ENCODE results near the gene KRT6C.

The KRT6C gene

DNA sequence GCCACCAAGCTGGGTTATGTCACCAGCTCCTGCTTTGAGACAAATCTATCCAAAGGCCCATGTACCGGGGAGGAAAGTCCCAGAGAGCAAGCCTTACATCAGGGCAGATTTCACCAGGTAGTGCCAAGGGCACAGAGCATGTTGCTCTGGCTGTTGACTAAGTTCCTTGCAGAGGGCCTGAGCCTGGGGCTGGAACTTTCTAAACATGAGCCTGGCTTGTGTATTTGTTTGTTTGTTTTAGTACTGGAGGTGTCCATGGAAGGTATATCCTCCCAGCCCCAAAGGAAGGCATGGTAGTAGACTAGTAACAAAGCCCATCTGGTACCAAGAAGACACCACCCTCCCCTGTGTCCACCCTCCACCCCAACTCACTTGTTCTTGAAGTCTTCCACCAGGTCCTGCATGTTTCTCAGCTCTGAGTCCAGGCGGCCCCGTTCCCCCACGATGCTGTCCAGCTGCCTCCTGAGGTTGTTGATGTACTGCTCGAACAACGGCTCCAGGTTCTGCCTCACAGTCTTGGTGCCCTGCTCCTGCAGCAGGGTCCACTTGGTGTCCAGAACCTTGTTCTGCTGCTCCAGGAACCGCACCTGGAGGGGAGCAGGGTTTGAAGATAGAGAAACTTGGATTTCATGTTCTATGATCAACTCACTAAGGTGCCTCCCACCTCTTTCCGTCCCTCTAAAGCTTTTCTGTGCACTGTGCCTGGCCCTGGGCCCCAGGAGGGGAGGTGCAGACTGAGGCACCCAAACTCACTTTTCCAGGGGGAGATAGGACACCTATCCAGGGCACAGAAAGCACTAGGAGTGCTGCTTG lies 45.2 kb upstream of the KRT6C start:
- TF ChIP-seq, protein P1, sequence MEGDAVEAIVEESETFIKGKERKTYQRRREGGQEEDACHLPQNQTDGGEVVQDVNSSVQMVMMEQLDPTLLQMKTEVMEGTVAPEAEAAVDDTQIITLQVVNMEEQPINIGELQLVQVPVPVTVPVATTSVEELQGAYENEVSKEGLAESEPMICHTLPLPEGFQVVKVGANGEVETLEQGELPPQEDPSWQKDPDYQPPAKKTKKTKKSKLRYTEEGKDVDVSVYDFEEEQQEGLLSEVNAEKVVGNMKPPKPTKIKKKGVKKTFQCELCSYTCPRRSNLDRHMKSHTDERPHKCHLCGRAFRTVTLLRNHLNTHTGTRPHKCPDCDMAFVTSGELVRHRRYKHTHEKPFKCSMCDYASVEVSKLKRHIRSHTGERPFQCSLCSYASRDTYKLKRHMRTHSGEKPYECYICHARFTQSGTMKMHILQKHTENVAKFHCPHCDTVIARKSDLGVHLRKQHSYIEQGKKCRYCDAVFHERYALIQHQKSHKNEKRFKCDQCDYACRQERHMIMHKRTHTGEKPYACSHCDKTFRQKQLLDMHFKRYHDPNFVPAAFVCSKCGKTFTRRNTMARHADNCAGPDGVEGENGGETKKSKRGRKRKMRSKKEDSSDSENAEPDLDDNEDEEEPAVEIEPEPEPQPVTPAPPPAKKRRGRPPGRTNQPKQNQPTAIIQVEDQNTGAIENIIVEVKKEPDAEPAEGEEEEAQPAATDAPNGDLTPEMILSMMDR (IDR thresholded peaks at IDR 0.05; ENCODE audit: low read depth, low read length) = no peak
- DNase-seq (ENCODE audit: extremely low read depth, low read depth) = no peak

DNA sequence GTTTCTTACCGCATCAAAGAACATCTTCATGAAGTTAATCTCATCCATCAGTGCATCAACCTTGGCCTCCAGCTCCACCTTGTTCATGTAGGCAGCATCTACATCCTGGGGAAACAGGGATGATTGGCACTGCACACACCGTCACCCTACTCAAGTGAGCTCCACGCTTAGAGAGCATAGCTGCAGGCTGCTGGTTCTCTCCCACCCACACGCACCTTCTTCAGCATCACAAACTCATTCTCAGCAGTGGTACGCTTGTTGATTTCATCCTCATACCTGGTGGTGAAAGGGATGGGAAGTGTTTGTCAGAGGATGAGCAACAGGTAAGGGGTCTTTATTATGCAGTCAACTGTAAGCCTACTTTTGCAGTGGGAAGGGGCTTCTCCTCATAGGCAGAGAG lies 44.3 kb upstream of the KRT6C start:
- TF ChIP-seq, protein P1 (IDR thresholded peaks at IDR 0.05; ENCODE audit: low read depth, low read length) = no peak

DNA sequence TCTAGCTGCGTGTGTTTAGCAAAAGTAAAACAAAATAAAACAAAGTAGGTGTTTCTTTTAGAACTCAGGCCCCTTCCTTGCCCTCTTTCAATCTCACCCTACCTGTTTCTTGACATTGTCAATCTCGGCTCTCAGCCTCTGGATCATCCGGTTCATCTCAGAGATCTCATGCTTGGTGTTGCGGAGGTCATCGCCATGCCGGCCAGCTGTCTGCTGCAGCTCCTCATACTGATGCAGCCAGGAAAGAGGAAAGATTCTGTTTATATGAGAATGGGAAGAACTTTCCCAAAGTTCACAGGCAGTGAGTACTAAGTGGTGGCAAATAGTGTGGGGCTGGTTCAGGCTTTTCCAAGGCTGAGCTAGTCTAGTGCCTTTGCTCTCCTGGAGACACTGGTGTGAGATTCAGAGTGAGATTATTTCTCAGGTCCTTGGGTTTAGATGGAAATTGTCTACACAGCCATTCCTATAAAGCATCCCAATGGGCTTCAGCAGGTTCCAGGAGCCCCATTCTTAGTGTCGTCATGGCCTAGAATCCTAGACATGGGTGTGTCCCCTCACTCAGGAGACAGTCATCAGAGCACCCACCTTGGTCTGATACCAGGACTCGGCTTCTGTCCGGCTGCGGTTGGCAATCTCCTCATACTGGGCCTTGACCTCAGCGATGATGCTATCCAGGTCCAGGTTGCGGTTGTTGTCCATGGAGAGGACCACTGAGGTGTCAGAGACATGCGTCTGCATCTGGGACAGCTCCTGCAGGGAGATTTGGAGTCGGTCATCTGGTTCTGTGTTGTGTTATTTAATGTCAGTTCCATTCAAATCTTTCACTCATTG lies 43.6 kb upstream of the KRT6C start:
- no peak for DNase-seq (ENCODE audit: extremely low read depth, low read depth)
- TF ChIP-seq, protein P1 (IDR thresholded peaks at IDR 0.05; ENCODE audit: low read depth, low read length) = no peak

More for the DNA sequence above, 44.3 kb upstream of the KRT6C start:
- DNase-seq (ENCODE audit: extremely low read depth, low read depth) = no peak

DNA sequence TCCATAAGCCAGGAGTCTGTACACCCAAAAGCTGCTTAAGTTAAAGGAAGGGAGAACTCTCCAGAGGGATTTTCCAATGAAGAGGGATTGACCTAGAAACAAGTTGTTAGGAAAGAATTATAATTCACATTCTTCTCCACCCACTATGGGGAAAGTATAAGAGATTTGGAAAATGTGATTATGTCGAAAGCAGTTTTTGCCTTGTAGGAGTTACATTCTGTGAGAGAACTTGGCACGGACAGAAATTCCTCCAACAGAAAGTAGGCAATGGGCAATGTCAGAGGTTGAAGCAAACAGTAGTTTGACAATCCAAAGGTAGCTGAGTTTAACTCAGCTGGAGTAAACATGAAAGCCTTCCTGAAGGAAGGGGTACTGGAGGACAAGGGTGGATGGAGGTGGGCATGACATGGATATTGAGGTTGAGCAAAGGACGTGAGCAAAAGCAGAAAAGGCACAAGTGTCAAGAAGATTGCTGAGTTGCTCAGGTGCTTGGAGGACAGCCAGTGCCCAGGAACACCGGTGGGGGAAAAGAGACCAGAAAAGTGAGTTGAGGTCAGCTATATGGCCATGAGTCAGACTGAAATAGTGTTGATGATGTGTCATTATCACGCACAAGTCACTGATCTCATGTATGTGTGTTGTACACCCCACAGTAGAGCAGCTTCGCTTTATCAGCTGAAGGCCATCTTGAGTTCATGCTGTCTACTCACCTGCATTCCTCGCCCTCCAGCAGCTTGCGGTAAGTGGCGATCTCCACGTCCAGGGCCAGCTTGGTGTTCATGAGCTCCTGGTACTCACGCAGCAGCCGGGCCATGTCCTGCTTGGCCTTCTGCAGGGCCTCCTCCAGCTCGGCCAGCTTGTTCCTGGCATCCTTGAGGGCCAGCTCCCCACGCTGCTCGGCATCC lies 42.6 kb upstream of the KRT6C start:
- DNase-seq (ENCODE audit: extremely low read depth, low read depth) = no peak
- TF ChIP-seq, protein P1 (IDR thresholded peaks at IDR 0.05; ENCODE audit: low read depth, low read length) = no peak

DNA sequence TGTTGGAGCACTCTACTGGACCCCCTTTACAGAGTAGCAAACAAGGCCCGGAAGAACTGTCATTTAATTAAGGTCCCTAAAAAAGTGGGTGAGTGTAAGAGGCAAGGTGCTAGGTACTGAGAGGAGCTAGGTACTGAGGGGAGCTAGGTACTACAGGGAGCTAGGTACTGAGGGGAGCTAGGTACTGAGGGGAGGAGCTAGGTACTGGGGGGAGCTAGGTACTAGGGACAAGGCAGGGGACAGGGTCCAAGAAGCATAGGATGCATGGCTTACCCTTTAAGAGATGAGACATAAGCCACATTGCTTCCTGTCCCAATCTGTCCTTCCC lies 41.7 kb upstream of the KRT6C start:
- TF ChIP-seq, protein P1 (IDR thresholded peaks at IDR 0.05; ENCODE audit: low read depth, low read length) = no peak
- DNase-seq (ENCODE audit: extremely low read depth, low read depth) = no peak

DNA sequence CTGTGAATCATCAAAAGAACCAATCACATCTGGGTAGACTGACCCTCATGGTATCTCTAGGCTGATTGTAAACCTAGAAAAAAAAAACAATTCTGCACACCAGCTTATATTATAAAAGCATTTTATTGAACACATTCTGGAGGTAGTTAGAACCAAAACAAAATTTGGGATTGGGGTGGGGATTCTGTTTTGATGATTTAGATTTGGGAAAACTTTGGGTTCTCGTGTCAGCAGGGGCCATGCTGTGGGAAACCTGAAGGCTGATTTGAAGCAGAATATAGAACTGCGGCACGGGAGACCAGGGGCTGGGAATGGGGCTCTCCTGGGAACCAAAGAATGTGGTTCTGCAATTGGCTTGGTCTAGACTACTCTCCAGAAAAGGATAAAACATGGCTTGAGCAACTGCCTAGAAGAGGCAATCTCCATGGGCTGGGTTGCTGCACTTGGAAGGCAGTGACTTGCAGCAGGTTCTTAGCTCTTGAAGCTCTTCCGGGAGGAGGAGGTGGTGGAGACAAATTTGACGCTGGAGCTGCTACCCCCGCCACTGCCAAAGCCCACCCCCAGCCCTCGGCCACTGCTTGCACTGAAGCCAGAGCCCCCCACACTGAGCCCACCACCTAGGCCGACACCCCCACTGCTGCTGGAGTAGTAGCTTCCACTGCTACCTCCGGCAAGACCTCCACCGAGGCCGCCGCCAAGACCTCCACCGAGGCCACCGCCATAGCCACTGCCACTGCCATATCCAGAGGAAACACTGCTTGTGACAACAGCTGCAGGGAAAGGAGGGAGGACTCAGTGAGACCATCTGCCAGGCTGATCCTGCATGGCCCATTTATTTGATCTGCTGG lies 41.1 kb upstream of the KRT6C start:
- TF ChIP-seq, protein P1 (IDR thresholded peaks at IDR 0.05; ENCODE audit: low read depth, low read length) = no peak
- no peak for DNase-seq (ENCODE audit: extremely low read depth, low read depth)
